GM21367 (cell line): Measurements from ENCODE around the gene TRAPPC5.
A peak's percentile ranks its signal among the peaks of the same experiment; 100 is the strongest.
"Not testable (repeated sequence)": the region's sequence is repeated elsewhere in the genome, so short reads cannot be mapped to it uniquely, and the experiment has no call there.

Source experiments
- ATAC-seq: cut with Tn5 transposase; IDR thresholded peaks from one replicate; pipeline ENCODE4 v1.9.1; 2021; ENCODE audit not compliant: unreplicated experiment

The TRAPPC5 gene

GRCh38 chr19:7680606-7681339, at the start of gene TRAPPC5:
Gene TRAPPC5, plus strand, starts transcription at chr19:7680833. Its CDS starts 1,421 bp downstream, at chr19:7682254.
- ATAC-seq: peak; percentile 45

- no peak for ATAC-seq
These were observed 49.1 kb upstream of the TRAPPC5 start for GRCh38 chr19:7631577-7631976.

DNA sequence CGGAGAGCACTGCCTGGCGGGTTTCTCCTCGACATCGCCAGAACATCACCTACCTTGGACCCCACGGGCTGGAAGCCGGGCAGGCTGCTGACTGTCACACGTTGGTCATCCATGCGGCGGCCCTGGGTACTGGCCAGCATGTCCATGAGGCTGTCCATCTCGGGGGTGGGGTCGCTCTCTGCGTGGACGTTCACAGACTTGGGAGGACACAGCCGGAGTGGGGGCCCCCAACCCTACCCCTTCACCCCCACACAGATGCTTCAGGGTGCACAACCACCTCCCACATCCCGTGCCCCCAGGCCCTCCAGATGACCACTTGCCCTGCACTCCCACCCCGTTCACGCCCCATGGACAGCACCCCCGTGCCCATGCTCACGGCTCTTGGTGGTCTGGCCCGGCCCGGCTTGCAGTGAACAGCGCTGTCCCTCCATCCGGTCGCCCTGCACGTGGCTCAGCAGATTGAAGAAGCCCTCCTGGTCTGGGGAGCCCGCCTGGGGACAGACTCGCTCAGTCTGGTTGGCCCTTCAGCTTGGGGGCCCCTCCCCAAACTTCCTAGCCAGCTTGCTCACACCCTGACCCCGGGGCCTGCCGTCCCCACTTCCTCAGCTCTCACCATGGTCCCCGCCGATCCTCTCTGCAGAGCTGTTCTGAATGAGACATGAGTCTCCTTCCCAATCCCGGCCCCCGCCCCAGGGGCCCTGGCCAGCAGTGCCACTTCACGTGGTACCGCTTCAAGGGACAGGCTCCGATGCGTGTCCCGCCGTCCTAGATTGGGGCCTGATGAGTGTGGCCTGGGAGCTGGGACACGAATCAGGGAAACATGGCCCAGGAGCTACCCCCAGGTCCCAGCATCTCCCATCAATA, 48.1 kb upstream of the TRAPPC5 start:
- ATAC-seq: no peak

- no peak for ATAC-seq
These were observed 46.9 kb upstream of the TRAPPC5 start, which contains the start of gene PCP2 for GRCh38 chr19:7633698-7634097. Gene PCP2, minus strand, starts transcription at chr19:7633719. Its CDS starts 262 bp downstream, at chr19:7633457.

DNA sequence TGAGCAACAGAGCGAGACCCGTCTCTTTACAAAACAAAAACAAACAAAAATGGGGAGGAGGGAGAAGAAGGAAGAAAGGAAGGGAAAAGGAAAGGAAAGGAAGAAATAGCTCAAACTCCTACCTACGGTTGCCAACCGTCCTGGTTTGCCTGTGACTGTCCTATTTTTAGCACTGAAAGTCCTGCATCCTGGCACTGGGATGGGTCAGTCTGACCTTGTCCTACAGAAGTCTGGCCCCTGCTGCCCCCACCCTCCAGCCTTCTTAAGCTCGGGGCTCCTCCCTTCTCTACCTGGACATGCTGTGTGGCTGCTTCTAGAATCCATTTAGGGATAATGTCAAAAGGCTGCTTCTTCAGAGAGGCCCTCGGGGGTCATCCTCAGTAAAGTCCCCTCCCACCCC, 45.0 kb upstream of the TRAPPC5 start:
- ATAC-seq: no peak

GRCh38 chr19:7636317-7636690, 44.3 kb upstream of the TRAPPC5 start:
- no peak for ATAC-seq

GRCh38 chr19:7636691-7637373, 43.8 kb upstream of the TRAPPC5 start, which contains the start of gene STXBP2:
Gene STXBP2, plus strand, starts transcription at chr19:7637110. Its CDS starts 40 bp downstream, at chr19:7637150.
- no peak for ATAC-seq

DNA sequence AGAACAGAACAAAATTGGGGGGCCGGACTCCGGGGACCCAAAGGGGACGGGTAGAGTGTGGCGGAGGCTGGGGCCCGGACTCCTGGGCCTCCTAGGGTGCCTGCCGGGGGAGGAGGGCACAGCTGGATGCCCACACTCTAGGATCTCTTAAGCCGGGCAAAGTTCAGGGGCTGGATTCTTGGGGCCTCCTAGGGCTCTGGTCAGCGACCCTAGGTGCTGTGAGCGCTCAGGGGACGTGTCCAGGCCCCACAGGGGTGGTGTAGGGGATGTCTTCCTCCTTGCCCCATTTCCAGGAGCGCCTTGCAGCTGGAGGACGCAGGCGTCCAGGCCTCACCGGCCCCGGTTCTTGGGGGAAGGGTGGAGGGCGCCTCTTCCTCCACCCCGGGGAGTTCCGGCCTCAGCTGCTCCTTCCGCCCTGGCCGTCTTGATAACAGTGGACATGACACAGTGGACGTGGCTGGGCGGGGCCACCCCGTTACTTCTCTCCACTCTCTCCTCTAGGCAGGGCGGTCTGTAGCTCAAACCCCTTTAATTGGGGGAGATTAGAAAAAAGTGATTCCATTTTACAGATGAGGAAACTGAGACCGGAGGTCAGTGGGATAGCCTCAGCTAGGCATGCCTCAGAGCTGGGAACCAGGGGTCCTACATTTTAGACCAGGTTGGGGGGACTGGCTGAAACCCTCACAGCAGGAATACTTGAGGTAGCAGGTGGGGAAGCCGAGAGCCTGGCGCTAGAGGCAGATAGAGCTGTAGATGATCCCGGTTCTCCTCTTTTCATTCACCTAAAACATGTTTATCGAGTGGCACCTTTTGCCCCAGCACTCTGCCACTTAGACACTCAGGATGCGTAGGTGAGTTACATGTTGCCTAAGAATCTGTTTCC, 43.0 kb upstream of the TRAPPC5 start:
- ATAC-seq: no peak

- no peak for ATAC-seq
These were observed 41.7 kb upstream of the TRAPPC5 start for GRCh38 chr19:7638802-7639465.

DNA sequence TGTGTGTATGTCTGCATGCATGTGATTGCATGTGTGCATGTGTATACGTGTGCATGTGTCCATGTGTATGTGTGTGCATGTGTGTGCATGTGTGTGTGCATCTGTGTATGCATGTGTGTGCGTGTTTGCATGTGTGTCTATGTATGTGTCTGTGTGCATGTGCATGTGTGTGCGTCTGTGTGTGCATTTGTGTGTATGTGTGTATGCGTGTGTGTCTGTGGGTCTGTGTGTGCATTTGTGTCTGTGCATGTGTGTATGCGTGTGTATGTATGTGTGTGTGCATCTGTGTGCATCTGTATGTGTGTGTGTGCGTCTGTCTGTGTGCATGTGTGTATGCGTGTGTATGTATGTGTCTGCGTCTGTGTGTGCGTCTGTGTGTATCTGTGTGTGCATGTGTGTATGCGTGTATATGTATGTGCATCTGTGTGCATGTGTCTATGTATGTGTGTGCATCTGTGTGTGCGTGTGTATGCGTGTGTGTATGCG, 40.7 kb upstream of the TRAPPC5 start:
- no peak for ATAC-seq

DNA sequence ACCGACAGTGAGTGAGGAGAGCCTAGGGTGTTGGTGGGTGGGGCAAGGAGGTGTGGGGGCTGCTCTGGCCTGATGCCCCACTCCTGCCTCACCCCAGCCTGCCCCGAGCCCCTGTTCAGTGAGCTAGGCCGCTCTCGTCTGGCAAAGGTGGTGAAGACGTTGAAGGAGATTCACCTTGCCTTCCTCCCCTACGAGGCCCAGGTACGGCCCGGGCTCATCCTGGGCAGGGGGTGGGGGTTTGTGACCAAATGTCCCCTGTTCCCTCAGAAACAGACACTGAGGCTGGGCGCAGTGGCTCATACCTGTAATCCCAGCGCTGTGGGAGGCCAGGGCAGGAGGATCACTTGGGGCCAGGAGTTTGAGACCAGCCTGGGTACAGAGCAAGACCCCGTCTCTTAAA, 39.8 kb upstream of the TRAPPC5 start:
- ATAC-seq: no peak

GRCh38 chr19:7641290-7642276, 39.0 kb upstream of the TRAPPC5 start:
- no peak for ATAC-seq

GRCh38 chr19:7642295-7643030, 38.2 kb upstream of the TRAPPC5 start:
- no peak for ATAC-seq

GRCh38 chr19:7643031-7643415, 37.6 kb upstream of the TRAPPC5 start:
- no peak for ATAC-seq

DNA sequence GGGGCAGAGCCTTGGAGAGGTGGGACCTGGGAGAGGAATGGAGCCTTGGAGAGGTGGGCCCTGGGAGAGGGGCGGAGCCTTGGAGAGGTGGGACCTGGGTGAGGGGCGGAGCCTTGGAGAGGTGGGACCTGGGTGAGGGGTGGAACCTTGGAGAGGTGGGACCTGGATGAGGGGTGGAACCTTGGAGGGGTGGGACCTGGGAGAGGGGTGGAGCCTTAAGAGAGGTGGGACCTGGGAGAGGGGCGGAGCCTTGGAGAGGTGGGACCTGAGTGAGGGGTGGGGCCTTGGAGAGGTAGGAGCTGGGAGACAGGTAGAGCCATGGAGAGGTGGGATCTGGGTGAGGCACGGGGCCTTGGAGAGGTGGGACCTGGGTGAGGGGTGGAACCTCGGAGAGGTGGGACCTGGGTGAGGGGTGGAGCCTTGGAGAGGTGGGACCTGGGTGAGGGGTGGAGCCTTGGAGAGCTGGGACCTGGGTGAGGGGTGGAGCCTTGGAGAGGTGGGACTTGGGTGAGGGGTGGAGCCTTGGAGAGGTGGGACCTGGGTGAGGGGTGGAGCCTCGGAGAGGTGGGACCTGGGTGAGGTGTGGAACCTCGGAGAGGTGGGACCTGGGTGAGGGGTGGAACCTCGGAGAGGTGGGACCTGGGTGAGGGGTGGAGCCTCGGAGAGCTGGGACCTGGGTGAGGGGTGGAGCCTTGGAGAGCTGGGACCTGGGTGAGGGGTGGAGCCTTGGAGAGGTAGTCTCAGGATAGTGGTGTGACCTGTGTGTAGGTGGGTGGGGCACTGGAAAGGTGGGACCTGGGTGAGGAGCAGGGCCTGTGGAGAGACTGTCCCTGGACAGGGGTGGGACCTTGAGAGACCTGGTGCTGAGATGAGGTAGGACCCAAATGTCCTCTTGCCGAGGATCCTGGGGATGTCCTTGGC, 36.7 kb upstream of the TRAPPC5 start:
- ATAC-seq: not testable (repeated sequence)

DNA sequence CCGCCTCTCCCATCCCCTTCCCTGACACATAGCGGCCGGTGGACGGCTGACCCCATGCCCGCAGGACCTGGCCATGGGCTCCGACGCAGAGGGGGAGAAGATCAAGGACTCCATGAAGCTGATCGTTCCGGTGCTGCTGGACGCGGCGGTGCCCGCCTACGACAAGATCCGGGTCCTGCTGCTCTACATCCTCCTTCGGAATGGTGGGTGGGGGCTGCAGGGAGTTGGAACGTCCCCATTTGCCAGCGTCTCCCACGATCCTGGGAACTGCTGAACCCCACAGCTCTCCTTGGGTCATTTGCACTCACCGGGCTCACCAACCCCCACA, 36.1 kb upstream of the TRAPPC5 start:
- no peak for ATAC-seq

- ATAC-seq: no peak
These were observed 35.5 kb upstream of the TRAPPC5 start for GRCh38 chr19:7645163-7645562.
